H1 (cell line): ENCODE data around the gene PHRF1. TPM values are rescaled to one million over a fixed set of nuclear protein-coding genes. Genes with fewer than 3 reads are reported as not detected.

Source experiments
- CHD7 ChIP-seq: fragments of 300-600 bp; sonication (generic); IDR thresholded peaks from 2 replicates; pipeline ENCODE4 v1.7.1; 2012; ENCODE audit warnings: low read length, moderate library complexity, mild to moderate bottlenecking, inconsistent platforms; ENCODE audit not compliant: insufficient replicate concordance
- CTBP2 ChIP-seq: IDR thresholded peaks from 2 replicates; pipeline ENCODE4 v1.7.0; 2011; ENCODE audit warnings: borderline replicate concordance, mild to moderate bottlenecking, moderate library complexity, mixed read lengths, low read length; ENCODE audit not compliant: insufficient read depth, insufficient read length
- EP300 ChIP-seq, 2 experiments: IDR thresholded peaks; 1 replicate in 1 of 2; 2 replicates in 1 of 2; pipeline ENCODE4 v1.6.1; 2011 to 2012; ENCODE audit warnings: low read depth in 2 of 2, low read length in 2 of 2, mild to moderate bottlenecking in 2 of 2, borderline replicate concordance in 1 of 2, inconsistent platforms in 1 of 2, moderate library complexity in 1 of 2
- FOSL1 ChIP-seq: IDR thresholded peaks from 2 replicates; pipeline ENCODE4 v1.6.1; 2011; ENCODE audit warnings: mild to moderate bottlenecking, low read depth, low read length, moderate library complexity; ENCODE audit not compliant: insufficient read depth
- HDAC2 ChIP-seq, 2 experiments: fragments of 300-600 bp in 1 of 2; sonication (generic) in 1 of 2; IDR thresholded peaks; 2 replicates each; pipeline ENCODE4 v1.6.1; 2011 to 2012; ENCODE audit warnings: low read depth in 2 of 2, low read length in 2 of 2, mild to moderate bottlenecking in 2 of 2, moderate library complexity in 2 of 2, borderline replicate concordance in 1 of 2, inconsistent platforms in 1 of 2
- TBP ChIP-seq: IDR thresholded peaks from 2 replicates; pipeline ENCODE4 v1.6.1; 2011; ENCODE audit warnings: low read depth, low read length, improper control_type of control experiment
- polyA plus RNA-seq, 7 experiments: library from polyadenylated mRNA; depleted of rRNA in 3 of 7; stranded (reverse) in 5 of 7; unstranded in 2 of 7; fragments of >200 nt in 5 of 7; fragments of 200-250 nt in 2 of 7; gene quantifications; 1 replicate in 5 of 7; 2 replicates in 1 of 7; 4 replicates in 1 of 7; pipeline versions ENCODE4 v1.2.1 to v1.2.3, GENCODE V29; 2011 to 2013; ENCODE audit warnings: missing spikeins in 2 of 7, mixed read lengths in 2 of 7
- total RNA-seq: library from RNA; stranded (reverse); fragmentation: NEBNext Ultra II Directional; extraction: Animal tissue kit (Norgen Biotek cat#: 25700); gene quantifications from 2 replicates; pipeline ENCODE4 v1.2.1, GENCODE V29; 2021

The PHRF1 gene
- total and polyA plus RNA-seq, 2 of the 8 experiments (the other 6 are each of a cell fraction or from before 2014, with no cell fraction given), result 13.4 to 37.3 TPM

- TF ChIP-seq CHD7 (no peak), TBP (no peak), CTBP2 (no peak), HDAC2 (IDR thresholded peaks at IDR 0.05; ENCODE audit: borderline replicate concordance in 1 of 2, low read depth in 2 of 2, low read length in 2 of 2) (no peak), FOSL1 (no peak), EP300 (IDR thresholded peaks at IDR 0.05; ENCODE audit: borderline replicate concordance in 1 of 2, low read depth in 2 of 2, low read length in 2 of 2) (no peak)
Measured at GRCh38 chr11:553988-554340, 22.3 kb upstream of the PHRF1 start (continued).
